NCI-H1092 (cell line): Measurements from ENCODE around the gene STEAP3.
"Not testable (repeated sequence)": the region's sequence is repeated elsewhere in the genome, so short reads cannot be mapped to it uniquely, and the experiment has no call there.

Experiments
- DNase-seq: peaks from one replicate; lab custom pipeline; 2025; lab: John Stamatoyannopoulos, UW

Gene STEAP3

DNA sequence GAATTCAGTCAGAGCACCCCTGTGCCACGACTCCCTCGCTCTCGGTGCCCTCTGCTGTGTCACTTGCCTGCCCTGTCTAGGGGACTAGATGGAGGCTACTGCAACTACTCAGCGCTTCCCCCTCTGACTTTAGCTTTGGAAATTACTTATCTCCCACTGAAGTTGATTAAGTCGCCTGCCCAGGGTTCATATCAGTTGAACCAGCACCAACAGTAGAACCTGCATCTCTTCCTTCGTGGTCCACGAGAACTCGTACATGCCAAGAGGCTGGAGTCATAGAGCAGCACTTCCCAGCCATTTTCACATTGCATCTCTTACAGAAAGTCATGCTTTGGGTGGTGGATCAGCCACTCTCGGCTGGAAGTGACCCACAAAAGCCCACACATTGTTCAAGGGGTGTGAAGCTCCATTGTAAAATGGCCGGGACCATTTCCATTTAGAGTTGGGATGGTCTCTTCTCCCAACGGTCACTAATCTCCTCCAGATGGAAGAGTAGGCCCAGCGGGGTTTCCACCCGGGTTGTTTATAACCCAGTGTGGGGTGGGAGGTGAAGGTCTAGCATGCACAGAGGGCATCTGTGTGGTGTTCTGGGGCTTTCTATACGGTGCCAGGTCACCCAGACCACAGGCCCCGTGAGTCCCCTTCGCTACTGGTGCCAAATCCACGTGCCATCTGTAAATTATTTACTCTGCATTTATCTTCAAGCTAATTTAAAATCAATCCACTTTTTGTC lies 38.0 kb downstream of the STEAP3 start:
- no peak for DNase-seq

DNA sequence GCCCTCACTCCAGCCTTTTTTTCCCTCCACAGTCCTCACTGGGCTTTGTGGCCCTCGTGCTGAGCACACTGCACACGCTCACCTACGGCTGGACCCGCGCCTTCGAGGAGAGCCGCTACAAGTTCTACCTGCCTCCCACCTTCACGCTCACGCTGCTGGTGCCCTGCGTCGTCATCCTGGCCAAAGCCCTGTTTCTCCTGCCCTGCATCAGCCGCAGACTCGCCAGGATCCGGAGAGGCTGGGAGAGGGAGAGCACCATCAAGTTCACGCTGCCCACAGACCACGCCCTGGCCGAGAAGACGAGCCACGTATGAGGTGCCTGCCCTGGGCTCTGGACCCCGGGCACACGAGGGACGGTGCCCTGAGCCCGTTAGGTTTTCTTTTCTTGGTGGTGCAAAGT lies 39.4 kb downstream of the STEAP3 start:
- DNase-seq = no peak

DNA sequence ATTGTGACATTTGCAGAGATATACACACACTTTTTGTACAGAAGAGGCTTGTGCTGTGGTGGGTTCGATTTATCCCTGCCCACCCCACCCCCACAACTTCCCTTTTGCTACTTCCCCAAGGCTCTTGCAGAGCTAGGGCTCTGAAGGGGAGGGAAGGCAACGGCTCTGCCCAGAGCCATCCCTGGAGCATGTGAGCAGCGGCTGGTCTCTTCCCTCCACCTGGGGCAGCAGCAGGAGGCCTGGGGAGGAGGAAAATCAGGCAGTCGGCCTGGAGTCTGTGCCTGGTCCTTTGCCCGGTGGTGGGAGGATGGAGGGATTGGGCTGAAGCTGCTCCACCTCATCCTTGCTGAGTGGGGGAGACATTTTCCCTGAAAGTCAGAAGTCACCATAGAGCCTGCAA lies 40.0 kb downstream of the STEAP3 start:
- DNase-seq = no peak

DNA sequence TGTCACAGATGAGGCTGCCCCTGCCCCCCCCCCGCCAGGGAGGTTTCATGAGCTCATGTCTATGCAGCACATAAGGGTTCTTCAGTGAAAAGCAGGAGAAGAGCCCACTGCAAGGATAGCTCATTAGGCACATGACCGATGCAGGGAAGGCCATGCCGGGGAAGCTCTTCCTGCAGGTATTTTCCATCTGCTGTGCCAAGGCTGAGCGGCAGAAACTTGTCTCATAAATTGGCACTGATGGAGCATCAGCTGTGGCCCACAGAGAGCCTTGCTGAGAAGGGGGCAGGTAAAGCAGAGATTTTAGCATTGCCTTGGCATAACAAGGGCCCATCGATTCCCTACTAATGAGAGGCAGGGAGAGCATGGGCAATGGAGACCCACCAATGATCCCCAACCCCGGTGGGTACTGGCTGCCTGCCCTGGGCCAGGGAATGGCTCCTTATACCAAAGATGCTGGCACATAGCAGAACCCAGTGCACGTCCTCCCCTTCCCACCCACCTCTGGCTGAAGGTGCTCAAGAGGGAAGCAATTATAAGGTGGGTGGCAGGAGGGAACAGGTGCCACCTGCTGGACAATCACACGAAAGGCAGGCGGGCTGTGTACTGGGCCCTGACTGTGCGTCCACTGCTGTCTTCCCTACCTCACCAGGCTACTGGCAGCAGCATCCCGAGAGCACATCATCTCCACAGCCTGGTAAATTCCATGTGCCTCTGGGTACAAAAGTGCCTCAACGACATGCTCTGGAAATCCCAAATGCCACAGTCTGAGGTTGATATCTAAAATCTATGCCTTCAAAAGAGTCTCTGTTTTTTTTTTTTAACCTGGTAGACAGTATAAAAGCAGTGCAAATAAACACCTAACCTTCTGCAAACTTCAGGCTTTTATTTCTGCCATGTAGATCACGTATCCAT lies 41.4 kb downstream of the STEAP3 start:
- peak; percentile 16 for DNase-seq

DNA sequence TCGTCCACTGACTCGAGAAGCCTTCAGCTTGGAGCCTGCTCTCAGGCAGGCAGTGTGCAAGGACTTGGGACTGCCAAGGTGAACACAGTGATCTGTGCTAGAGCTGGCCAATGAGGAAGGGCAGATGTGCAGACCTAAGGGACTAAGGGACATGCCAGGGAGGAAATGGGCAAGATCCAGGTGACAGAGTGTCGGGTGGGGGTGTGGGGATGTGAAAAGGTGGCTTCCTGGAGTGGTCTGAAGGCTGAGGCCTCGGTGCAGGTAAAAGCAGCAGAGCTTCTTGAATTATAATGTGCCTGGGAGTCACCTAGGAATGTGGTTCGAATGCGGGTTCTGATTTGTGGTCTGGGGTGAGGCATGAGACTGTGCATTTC lies 42.0 kb downstream of the STEAP3 start:
- no peak for DNase-seq

DNA sequence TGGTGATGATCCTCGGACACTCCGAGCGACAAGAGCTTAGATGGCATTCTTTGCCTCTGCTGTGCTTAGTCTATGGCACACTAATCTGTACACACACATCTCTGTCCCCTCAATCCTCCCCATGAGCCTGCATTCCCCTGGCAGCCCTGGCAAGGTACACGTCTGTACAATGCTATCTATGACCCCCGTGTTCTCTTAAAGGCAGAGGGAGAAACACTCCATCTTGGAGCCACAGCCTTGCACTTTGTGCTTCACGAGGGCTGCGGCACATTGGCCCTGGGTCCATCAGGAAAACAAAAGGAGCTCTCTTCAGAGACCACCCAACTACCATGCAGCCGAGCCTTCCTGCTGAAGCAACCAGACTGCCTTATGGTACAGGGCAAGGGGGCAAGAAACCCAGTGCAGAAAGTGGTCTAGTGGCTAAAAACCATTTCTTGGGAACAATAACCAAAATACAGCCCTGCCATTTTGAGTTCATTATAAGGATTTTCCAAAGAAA lies 42.5 kb downstream of the STEAP3 start:
- no peak for DNase-seq

DNA sequence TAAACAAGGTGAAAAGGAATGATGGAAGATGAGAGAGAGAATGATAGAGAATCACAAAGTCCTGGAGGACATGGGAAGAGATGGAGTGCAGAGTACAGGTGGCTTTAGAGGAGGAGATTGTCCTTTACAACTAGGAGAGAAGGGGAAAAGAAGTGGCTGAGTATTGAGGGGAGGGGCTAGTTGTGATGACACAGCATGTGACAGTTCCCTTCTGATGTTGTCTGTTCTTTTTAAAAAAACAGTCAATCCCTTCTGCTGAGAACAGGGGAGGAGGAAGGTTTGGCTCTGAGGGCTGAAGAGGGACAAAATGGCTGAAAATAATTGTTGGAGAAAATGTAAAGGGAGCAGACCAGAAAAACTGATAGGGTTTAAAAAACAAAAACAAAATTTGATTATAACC lies 44.0 kb downstream of the STEAP3 start:
- no peak for DNase-seq

DNA sequence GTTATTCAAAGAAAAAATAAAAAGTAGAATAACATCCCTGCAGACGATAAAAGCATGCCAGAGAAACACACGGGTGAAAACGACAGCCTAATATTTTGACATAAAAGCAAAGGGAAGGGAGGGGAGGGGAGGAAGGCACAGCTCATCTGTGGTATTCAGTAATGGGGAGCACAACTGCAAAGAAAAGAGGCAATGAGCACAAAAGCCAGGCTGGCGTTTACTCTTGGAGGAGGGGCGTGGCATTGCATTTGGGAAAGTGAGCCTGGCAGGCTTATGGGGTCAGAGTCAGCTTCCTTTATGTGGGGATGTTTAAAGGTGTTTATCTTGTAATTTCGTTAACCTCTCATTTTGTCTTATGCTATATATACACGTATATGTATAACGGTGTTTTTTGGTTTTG lies 53.2 kb downstream of the STEAP3 start:
- no peak for DNase-seq

DNA sequence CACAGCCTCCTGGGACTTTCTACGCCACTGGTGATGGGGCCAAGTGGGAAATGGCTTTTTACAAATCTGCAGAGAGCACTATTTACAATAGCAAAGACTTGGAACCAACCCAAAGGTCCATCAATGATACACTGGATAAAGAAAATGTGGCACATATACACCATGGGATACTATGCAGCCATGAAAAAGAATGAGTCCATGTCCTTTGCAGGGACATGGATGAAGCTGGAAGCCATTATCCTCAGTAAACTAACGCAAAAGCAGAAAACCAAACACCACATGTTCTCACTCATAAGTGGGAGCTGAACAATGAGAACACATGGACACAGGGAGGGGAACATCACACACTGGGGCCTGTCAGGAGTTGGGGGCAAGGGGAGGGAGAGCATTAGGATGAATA lies 54.8 kb downstream of the STEAP3 start:
- not testable (repeated sequence) for DNase-seq

DNA sequence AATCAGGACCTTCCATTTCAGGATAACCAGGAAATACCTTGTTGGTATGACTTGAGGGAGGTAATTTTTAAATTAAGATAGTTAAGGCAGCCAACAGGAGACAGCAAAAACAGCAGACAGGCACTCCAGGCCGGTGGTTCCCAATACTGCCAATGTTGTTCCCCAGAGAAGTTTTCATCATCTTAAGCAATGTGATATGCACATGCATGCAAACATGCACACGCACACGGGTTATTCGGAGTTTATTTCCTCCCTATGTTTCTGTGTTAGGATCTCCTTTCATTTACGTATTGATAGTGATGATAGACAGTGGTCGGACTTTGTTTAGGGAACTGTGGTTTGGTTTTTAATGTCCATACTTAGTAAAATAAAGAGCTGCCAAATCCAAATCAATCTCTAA lies 55.3 kb downstream of the STEAP3 start:
- DNase-seq = no peak

DNA sequence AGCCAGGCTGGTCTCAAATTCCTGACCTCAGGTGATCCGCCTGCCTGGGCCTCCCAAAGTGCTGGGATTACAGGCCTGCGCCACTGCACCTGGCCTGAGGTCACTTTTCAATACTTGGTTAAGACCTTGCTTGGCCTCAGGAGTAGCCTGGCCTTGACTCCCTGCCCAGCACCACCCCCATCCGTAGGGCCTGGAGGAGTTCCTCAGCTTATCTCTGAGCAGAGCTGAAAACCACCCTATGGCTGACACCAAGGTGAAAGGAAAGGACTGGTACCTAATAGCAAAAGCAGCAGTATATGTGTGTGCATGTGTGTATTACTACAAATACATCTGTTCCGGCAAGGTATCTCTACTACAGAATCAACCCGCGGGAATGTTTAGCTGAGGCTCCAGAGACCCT lies 56.0 kb downstream of the STEAP3 start:
- no peak for DNase-seq

DNA sequence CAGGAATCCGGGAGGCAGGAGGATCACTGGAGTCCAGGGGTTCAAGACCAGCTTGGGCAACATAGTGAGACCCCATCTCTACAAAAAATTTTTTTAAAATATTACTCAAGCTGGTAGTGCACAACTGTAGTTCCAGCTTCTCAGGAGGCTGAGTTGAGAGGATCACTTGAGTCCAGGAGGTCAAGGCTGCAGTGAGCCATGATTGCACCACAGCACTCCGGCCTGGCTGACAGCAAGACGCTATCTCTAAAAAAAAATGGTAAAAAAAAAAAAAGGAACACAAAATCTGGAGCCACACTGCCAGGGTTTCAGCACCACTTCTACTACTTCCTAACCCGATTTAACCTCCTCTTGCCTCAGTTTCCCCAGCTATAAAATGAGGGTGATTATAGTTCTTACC lies 57.0 kb downstream of the STEAP3 start:
- no peak for DNase-seq

DNA sequence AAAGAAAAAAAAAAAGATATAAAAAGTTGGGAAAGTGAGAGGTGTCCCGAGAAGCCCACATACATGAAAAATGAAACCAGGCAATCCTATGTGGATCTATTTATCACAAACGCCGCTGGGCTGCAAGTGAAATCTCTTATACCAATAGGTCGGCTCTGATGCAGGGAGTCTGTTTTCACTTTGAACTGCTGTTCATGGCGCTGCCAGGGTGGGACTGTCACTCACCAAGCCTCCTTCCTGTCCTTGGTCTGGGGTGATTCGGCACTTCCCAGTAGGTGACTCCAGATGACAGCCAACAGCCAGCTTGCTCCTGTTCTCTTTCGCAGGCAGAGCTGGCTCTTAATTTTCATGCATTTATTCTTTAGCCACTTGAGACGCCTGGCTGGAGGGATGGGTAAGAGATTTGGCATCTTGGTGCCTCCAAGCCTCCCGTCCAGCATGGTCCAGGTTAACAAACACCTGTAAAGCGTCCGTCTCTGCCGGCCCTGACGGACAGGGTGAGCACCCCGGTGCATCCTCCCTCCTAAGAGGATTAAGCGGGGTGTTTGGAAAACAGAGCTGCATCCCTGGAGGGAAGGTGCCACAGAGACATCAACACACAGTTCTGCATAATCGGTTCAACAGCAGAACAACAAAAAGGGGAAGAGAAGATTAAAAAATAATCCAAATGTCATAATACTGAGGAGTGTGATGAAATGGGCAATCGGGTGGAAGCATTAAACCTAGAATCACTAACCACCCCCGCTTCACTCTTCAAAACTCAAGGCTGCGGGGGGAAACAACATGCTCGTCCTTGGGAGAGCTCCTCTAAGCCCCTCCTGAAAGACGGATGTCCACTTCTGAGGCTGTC lies 58.7 kb downstream of the STEAP3 start:
- DNase-seq = no peak

DNA sequence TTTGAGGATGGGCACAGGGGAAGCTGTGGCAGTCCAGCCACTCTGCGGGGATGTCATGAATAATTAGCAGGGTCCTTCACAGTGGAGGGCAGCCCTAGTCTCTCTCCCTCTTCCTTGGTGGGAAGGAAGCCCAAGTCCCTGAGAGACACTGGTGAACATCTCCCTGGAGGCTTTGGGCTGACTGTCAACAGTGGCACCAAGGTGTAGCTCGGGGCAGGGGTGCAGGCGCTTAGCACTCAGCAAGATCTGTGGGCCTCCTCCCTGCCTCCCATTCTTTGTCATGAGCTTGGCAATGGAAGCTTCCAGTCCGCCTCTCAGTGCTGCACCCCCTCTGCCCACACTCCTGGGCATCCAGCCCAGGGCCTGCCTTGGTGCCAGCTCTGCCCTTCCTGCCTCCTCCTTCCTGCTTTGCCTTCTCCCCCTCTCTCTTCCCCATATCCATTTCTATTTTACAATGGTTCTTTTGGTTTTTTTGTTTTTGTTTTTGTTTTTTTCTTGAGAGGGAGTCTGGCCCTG lies 59.4 kb downstream of the STEAP3 start:
- DNase-seq = peak; percentile 51

DNA sequence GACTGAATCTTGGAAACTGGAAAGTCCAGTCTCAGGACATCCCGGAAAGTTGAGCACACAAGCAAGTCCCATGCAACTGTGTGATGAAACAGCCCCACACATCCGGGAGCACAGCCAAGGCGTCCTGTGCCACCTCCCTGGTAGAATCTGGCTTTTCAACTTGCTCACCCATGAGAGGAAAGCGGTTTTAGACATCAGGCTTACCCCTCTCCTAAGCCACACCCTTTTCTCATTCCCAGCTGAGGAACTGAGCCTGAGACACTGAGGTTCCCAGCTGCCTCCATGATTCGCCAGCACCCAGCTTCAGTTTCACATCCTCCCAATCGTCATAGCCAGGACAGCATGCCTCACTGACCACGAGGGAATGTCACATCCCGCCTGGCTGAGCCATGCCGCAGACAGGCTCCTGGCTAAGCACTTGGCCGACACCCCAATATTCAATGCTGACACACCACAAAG lies 60.3 kb downstream of the STEAP3 start:
- DNase-seq = no peak

DNA sequence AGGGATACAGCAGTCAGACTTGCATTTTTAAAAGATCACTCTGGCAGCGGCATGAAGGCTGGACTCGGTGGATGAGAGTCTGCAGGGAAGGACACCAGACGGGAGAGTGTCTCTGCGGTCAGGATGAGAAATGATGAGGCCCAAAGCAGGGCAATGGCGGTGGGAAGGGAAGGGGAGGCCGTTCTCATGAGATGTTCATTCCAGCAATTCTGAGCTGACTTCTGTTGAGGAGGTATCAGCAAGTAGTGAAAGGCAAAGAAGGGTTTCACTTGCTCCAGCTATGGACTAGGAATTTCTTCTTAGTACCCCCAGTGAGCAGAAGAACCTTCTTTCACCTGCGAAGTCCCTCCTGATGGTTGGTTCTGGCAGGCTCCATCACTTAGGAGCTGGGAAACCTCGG lies 63.0 kb downstream of the STEAP3 start:
- no peak for DNase-seq

DNA sequence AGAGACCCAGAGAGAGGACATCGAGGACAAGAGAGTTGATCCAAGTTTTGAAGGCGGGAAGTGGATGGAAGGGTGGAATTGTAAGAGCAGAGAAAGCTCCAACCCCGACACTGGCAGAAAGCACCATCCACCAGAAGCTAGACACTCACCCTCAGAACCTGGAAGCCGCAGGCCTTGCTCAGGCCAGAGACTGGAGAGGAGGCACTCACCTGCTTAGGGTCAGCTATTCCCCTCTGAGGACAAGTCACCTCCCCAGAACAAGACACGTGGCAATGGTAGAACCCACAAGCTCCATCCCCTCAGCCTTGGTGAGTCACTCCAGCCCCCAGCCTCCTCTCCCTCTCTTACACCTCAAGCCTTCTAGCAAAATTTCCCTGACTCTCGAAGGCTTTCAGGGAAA lies 64.9 kb downstream of the STEAP3 start:
- DNase-seq = no peak

DNA sequence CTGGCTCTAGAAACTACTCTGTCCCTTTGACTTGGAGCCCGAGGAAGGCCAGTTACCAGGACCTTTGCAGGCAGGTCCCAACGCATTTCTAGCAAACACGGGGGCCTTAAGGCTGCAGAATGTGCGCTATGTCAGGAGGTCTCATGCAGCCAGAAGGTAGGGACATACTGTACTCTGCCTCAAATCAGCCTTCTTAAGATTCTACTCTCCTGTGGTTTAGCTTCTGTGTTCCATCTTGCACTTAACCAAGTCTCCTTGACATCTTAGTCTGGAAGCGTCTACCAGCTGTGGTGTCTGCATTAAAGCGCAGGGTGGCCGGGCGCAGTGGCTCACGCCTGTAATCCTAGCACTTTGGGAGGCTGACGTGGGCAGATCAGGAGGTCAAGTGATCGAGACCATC lies 65.5 kb downstream of the STEAP3 start:
- no peak for DNase-seq

DNA sequence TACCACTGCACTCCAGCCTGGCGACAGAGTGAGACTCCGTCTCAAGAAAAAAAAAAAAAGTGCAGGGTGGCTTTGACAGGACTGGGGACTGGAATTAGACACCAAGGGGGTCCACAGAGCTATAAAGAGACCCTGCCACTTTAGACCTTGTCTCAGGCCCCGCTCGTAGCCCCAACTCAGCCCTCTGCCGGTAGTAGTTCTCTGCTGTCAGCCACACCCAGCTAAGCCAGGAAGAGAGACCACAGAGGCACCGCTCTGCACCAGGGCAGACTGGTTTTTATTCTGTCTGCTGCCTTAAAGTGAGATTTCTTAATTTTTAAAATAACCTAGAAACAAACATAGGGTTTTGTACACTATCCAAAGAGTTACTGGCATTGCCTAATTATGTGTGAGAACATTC lies 66.0 kb downstream of the STEAP3 start:
- no peak for DNase-seq

DNA sequence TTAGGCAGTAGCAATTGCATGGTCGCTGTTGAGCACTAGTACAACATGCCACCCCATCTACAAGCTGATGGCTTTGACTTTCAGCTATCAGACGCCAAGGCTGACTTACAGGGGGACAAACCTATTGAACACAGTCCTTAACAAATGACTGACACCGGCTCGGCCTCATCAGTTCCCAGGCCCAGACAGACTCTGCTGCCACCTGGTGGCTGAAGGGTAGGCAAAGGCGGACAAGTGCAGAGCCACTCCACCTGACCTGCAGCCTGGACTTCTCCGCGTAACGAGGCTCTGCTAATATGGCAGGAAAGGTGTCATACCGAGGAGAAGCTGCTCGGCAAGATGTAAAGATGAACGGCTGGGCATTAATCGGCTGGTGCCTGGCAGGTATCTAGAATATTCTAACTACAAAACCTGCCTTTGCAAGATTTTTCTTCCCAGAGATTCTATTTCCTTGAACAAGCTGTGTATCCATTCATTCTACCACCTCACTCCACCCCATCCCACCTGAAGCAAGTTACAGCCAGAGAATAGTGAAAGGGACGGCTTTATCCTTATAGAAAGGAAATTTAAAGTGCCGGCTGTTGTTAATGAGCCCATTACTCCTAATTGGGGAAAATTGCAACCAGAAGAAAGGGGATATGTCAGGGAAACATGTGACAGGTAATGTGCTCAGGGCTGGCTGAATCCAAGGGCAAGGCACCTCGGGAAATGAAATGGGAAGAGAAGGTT lies 67.4 kb downstream of the STEAP3 start:
- DNase-seq = peak; percentile 58

DNA sequence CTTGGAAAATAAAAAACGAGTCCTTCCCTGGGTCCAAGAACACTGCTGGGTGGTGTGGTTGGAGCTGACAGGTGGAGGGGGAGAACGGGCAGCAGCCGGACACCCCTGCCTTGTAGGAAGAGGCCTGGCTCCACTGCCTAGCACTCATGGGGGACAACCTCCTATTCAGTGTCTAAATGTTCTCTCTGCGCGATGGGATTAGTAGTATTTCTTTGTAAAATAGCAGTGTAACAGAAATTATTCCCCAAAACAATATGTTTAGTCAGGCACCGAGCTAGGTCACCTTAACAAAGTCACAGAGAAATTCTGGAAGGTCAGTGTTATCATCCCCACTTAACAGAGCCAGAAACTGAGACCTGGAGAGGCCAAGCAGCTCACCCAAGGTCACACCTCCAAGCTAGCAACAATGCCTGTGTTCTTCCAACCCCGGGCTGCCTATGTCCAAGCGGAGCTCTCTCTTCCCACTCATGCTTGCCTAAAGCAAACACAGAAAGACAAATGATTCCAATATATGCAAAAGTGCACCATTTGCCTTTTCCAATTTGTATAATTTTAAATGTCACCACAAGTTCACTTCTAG lies 68.0 kb downstream of the STEAP3 start:
- no peak for DNase-seq
